H1 (cell line): ENCODE measurements around the gene NEU3. TPM values are rescaled to one million over a fixed set of nuclear protein-coding genes. Genes with fewer than 3 reads are reported as not detected.
A peak's percentile ranks its signal among the peaks of the same experiment; 100 is the strongest.

Experiments
- CTCF ChIA-PET: fragments of 300-600 bp; sonication (Branson Sonifier 250); formaldehyde crosslinking; loops from one replicate; lab custom pipeline; 2021; ENCODE audit not compliant: partially characterized antibody; lab: Charles Lee
- POLR2A ChIA-PET: fragments of 300-600 bp; sonication (Branson Sonifier 250); formaldehyde crosslinking; loops from one replicate; lab custom pipeline; 2021; ENCODE audit warnings: inconsistent platforms; ENCODE audit not compliant: partially characterized antibody; lab: Charles Lee
- DNase-seq, 2 experiments: peaks; one replicate each; pipeline versions ENCODE4 v3.0.0 to v3.0.0-alpha.2; 2010 to 2022; ENCODE audit warnings: low spot score in 2 of 2, low read depth in 1 of 2, mixed read lengths in 1 of 2
- FAIRE-seq: peaks from 2 replicates; lab custom pipeline; 2011; peaks lifted over from hg19 to GRCh38; lab: Jason Lieb, UNC
- H2AFZ ChIP-seq: 2 replicates; pipeline ENCODE4 v1.8.1; 2012; ENCODE audit warnings: low read length, inconsistent platforms
- H2AK5ac ChIP-seq: 2 replicates; pipeline ENCODE4 v1.6.1; 2013; ENCODE audit warnings: low read depth, low read length
- H2BK120ac ChIP-seq: replicated peaks from 2 replicates; pipeline ENCODE3; 2013; ENCODE audit warnings: low read depth, low read length, inconsistent platforms
- H2BK12ac ChIP-seq: 2 replicates; pipeline ENCODE4 v1.6.1; 2013; ENCODE audit warnings: low read depth, low read length
- H2BK15ac ChIP-seq: 2 replicates; pipeline ENCODE4 v1.6.1; 2013; ENCODE audit warnings: low read length
- H2BK20ac ChIP-seq: 2 replicates; pipeline ENCODE4 v1.6.1; 2013; ENCODE audit warnings: low read length
- H2BK5ac ChIP-seq: 2 replicates; pipeline ENCODE4 v1.6.1; 2013; ENCODE audit warnings: low read depth, low read length
- H3K14ac ChIP-seq: 2 replicates; pipeline ENCODE4 v1.6.1; 2013; ENCODE audit warnings: inconsistent platforms; ENCODE audit not compliant: insufficient read length
- H3K18ac ChIP-seq: 2 replicates; pipeline ENCODE4 v1.6.1; 2013; ENCODE audit warnings: low read length; ENCODE audit errors: extremely low read depth
- H3K23ac ChIP-seq: 2 replicates; pipeline ENCODE4 v1.6.1; 2013; ENCODE audit warnings: inconsistent platforms; ENCODE audit not compliant: insufficient read length
- H3K23me2 ChIP-seq: 2 replicates; pipeline ENCODE4 v1.6.1; 2013; ENCODE audit warnings: low read depth, low read length
- H3K27ac ChIP-seq: 2 replicates; pipeline ENCODE4 v1.6.1; 2011; ENCODE audit warnings: low read depth, low read length, inconsistent platforms
- H3K27me3 ChIP-seq, 4 experiments: replicated peaks in 1 of 4; 1 replicate in 1 of 4; 2 replicates in 3 of 4; pipeline versions ENCODE4 v1.6.1 to v1.8.1; 2011 to 2013; ENCODE audit warnings: low read length in 3 of 4, mild to moderate bottlenecking in 3 of 4, inconsistent platforms in 2 of 4, mixed read lengths in 2 of 4, moderate library complexity in 1 of 4; ENCODE audit not compliant: control insufficient read depth in 3 of 4, insufficient read depth in 3 of 4; ENCODE audit errors: extremely low read depth in 1 of 4
- H3K36me3 ChIP-seq, 4 experiments: 2 replicates each; pipeline versions ENCODE4 v1.6.1 to v1.8.1; 2011 to 2013; ENCODE audit warnings: mild to moderate bottlenecking in 4 of 4, low read length in 3 of 4, moderate library complexity in 2 of 4, control low read depth in 1 of 4, inconsistent platforms in 1 of 4; ENCODE audit not compliant: insufficient read depth in 4 of 4, control insufficient read depth in 2 of 4
- H3K4ac ChIP-seq: replicated peaks from 2 replicates; pipeline ENCODE3; 2013; ENCODE audit warnings: low read length, low read depth, mixed read lengths, inconsistent platforms; ENCODE audit not compliant: insufficient read length
- H3K4me1 ChIP-seq, 4 experiments: replicated peaks in 1 of 4; 1 replicate in 1 of 4; 2 replicates in 3 of 4; pipeline versions ENCODE4 v1.6.1 to v1.8.1; 2011 to 2013; ENCODE audit warnings: low read length in 3 of 4, inconsistent platforms in 2 of 4, mixed read lengths in 1 of 4; ENCODE audit not compliant: insufficient read depth in 4 of 4, control insufficient read depth in 3 of 4
- H3K4me2 ChIP-seq, 2 experiments: 2 replicates each; pipeline versions ENCODE4 v1.6.1 to v1.8.1; 2011 to 2013; ENCODE audit warnings: low read depth in 2 of 2, low read length in 2 of 2, control low read depth in 1 of 2, inconsistent platforms in 1 of 2, mild to moderate bottlenecking in 1 of 2; ENCODE audit not compliant: insufficient read depth in 1 of 2
- H3K4me3 ChIP-seq, 4 experiments: fragments of 200-600, 300-600 bp in 1 of 4; sonication (generic), shearing (Covaris generic), sonication (Bioruptor Twin) in 1 of 4; 2 replicates each; pipeline versions ENCODE4 v1.5.1 to v1.8.1; 2011 to 2016; ENCODE audit warnings: low read length in 4 of 4, low read depth in 3 of 4, control low read depth in 2 of 4, inconsistent platforms in 2 of 4, mild to moderate bottlenecking in 2 of 4, mixed read lengths in 1 of 4, moderate library complexity in 1 of 4; ENCODE audit not compliant: insufficient read depth in 2 of 4; ENCODE audit errors: extremely low read depth in 1 of 4
- H3K56ac ChIP-seq: replicated peaks from 2 replicates; pipeline ENCODE3; 2013; ENCODE audit warnings: low read depth, mild to moderate bottlenecking, mixed read lengths, low read length, inconsistent platforms; ENCODE audit not compliant: insufficient read length
- H3K79me1 ChIP-seq: 2 replicates; pipeline ENCODE4 v1.6.1; 2013; ENCODE audit warnings: low read depth, low read length, control low read depth
- H3K79me2 ChIP-seq, 2 experiments: 2 replicates each; pipeline versions ENCODE4 v1.6.1 to v1.8.1; 2012 to 2013; ENCODE audit warnings: low read length in 2 of 2, mild to moderate bottlenecking in 2 of 2, inconsistent platforms in 1 of 2; ENCODE audit not compliant: insufficient read depth in 2 of 2, control insufficient read depth in 1 of 2
- H3K9ac ChIP-seq, 4 experiments: replicated peaks in 1 of 4; 1 replicate in 1 of 4; 2 replicates in 3 of 4; pipeline versions ENCODE4 v1.6.1 to v1.8.1; 2011 to 2013; ENCODE audit warnings: low read depth in 3 of 4, low read length in 3 of 4, control low read depth in 2 of 4, mild to moderate bottlenecking in 2 of 4, moderate library complexity in 2 of 4, inconsistent platforms in 1 of 4; ENCODE audit errors: extremely low read depth in 1 of 4
- H3K9me3 ChIP-seq, 2 experiments: 2 replicates each; pipeline versions ENCODE4 v1.6.1 to v1.8.1; 2012 to 2013; ENCODE audit warnings: mild to moderate bottlenecking in 2 of 2, moderate library complexity in 2 of 2, control low read depth in 1 of 2, inconsistent platforms in 1 of 2, low read depth in 1 of 2, low read length in 1 of 2, mixed read lengths in 1 of 2; ENCODE audit not compliant: insufficient read depth in 2 of 2
- H4K20me1 ChIP-seq, 2 experiments: replicated peaks in 1 of 2; 2 replicates each; pipeline versions ENCODE3 to v1.8.1; 2011 to 2013; ENCODE audit warnings: inconsistent platforms in 2 of 2, low read length in 2 of 2, mild to moderate bottlenecking in 1 of 2; ENCODE audit not compliant: insufficient read depth in 2 of 2, control insufficient read depth in 1 of 2
- H4K5ac ChIP-seq: 2 replicates; pipeline ENCODE4 v1.6.1; 2013; ENCODE audit warnings: low read length, low read depth, mixed read lengths, inconsistent platforms; ENCODE audit not compliant: insufficient read length
- H4K8ac ChIP-seq: 2 replicates; pipeline ENCODE4 v1.8.0; 2013; ENCODE audit warnings: mild to moderate bottlenecking, moderate library complexity, low read length, inconsistent platforms; ENCODE audit not compliant: insufficient read depth; ENCODE audit errors: extremely low read depth
- H4K91ac ChIP-seq: replicated peaks from 2 replicates; pipeline ENCODE3; 2013; ENCODE audit warnings: low read length, mixed read lengths, inconsistent platforms; ENCODE audit not compliant: insufficient read length
- JUN ChIP-seq: IDR thresholded peaks from 2 replicates; pipeline ENCODE4 v1.6.1; 2011; ENCODE audit warnings: low read depth, mild to moderate bottlenecking, improper control_type of control experiment, low read length
- RAD21 ChIP-seq, 2 experiments: IDR thresholded peaks in 1 of 2; conservative IDR thresholded peaks in 1 of 2; 2 replicates each; pipeline ENCODE4 v1.6.1; 2011; ENCODE audit warnings: low read depth in 2 of 2, low read length in 2 of 2, improper control_type of control experiment in 1 of 2, inconsistent platforms in 1 of 2, mild to moderate bottlenecking in 1 of 2, moderate library complexity in 1 of 2
- WGBS, 2 experiments: shearing (Covaris generic) in 1 of 2; methylation state at CpG; one replicate each; pipeline versions ENCODE4 v1.1.6 to v1.1.7; 2013 to 2015; ENCODE audit warnings: low lambda C conversion rate in 2 of 2, mixed read lengths in 2 of 2, inconsistent platforms in 1 of 2, low coverage in 1 of 2, missing lambda C conversion rate in 1 of 2; ENCODE audit not compliant: insufficient replicate concordance in 2 of 2, insufficient coverage in 1 of 2, insufficient read length in 1 of 2; ENCODE audit errors: extremely low coverage in 1 of 2, missing lambda C conversion rate in 1 of 2; 5-methylcytosine and 5-hydroxymethylcytosine counted together
- polyA plus RNA-seq, 7 experiments: library from polyadenylated mRNA; depleted of rRNA in 3 of 7; stranded (reverse) in 5 of 7; unstranded in 2 of 7; fragments of >200 nt in 5 of 7; fragments of 200-250 nt in 2 of 7; gene quantifications; 1 replicate in 5 of 7; 2 replicates in 1 of 7; 4 replicates in 1 of 7; pipeline versions ENCODE4 v1.2.1 to v1.2.3, GENCODE V29; 2011 to 2013; ENCODE audit warnings: missing spikeins in 2 of 7, mixed read lengths in 2 of 7
- total RNA-seq: library from RNA; stranded (reverse); fragmentation: NEBNext Ultra II Directional; extraction: Animal tissue kit (Norgen Biotek cat#: 25700); gene quantifications from 2 replicates; pipeline ENCODE4 v1.2.1, GENCODE V29; 2021

The NEU3 gene
- total and polyA plus RNA-seq, 2 of the 8 experiments (the other 6 are each of a cell fraction or from before 2014, with no cell fraction given): 8.9 to 15.6 TPM

DNA sequence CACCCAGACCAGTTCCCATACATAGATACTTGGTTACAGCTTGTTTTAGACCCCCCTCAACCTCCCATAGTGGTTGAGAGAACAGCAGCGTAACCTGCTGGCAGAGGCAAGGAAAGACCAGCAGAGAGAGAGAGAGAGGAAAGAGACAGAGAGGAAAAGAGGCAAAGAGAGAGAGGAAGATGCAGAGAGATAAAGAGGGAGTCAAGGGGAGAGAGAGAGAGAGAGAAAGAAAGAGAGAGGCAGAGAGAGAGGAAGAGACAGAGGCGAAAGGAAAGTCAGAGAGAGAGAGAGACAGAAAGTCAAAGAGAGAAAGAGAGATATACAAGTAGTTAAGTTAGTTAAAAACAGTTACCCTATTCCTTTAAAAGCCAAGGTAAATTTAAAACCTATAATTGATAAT, 52.5 kb downstream of the NEU3 start:
- Histone ChIP-seq H3K14ac (no peak overlapping the region), H3K9me3 (peaks cover 0 to 2% of the 10 kb centered on the region in 2 experiments; a peak in 2 of 4 replicates), H2BK20ac (no peak overlapping the region), H4K8ac (no peak overlapping the region), H3K4me3 (no peak overlapping the region), H3K9ac (no peak overlapping the region), H2AK5ac (no peak overlapping the region), H2BK12ac (no peak overlapping the region), H4K20me1 (no peaks in the 10 kb centered on the region), H3K36me3 (no peaks in the 10 kb centered on the region), H3K27me3 (no peaks in the 10 kb centered on the region; a peak in 2 of 7 replicates), H3K56ac (no peak overlapping the region), H4K91ac (no peak overlapping the region), H4K5ac (no peak overlapping the region), H2AFZ (no peak overlapping the region), H3K79me2 (no peaks in the 10 kb centered on the region), H3K23me2 (no peaks in the 10 kb centered on the region), H3K4ac (no peak overlapping the region), H2BK5ac (no peak overlapping the region), H3K4me2 (no peak overlapping the region), H2BK15ac (no peak overlapping the region), H3K23ac (no peak overlapping the region), H3K4me1 (peaks cover 0 to 2% (median 0%) of the 10 kb centered on the region in 4 experiments; a peak in 1 of 7 replicates), H3K27ac (no peak overlapping the region), H2BK120ac (no peak overlapping the region), H3K79me1 (no peaks in the 10 kb centered on the region), H3K18ac (no peak overlapping the region)
- POLR2A ChIA-PET: no interaction called here
- peak in 1 of 2 experiments; percentile 6 for DNase-seq
- TF ChIP-seq RAD21 (IDR thresholded peaks at IDR 0.05 in 1 of 2, conservative IDR thresholded peaks at IDR 0.05 in 1 of 2; ENCODE audit: low read depth in 2 of 2, low read length in 2 of 2): 0 out of 4 replicates have a peak, but pooled peaks of 1 of the 2 experiments have one; percentile 8
- no peak for TF ChIP-seq JUN
- no peak for FAIRE-seq
- 97% methylated on average over 2 of the region's 2 CpGs; no CpG with 5 or more reads in 1 of the 2 experiments for WGBS, 2 experiments
- CTCF ChIA-PET: no interaction called here
